GM15510 (cell line): Measurements from ENCODE around the gene KANK4.

ENCODE experiments used
- POLR2A ChIP-seq: IDR thresholded peaks from 3 replicates; pipeline ENCODE4 v1.6.1; 2011; ENCODE audit warnings: borderline replicate concordance; ENCODE audit not compliant: insufficient read length; ENCODE audit errors: extremely low read depth

KANK4 gene

GRCh38 chr1:62342270-62342669 is 23.0 kb upstream of the KANK4 start:
- TF ChIP-seq POLR2A: no peak

GRCh38 chr1:62341615-62342014 is 22.4 kb upstream of the KANK4 start:
- no peak for TF ChIP-seq POLR2A

GRCh38 chr1:62341089-62341488 is 21.9 kb upstream of the KANK4 start:
- no peak for TF ChIP-seq POLR2A

GRCh38 chr1:62337706-62338631 is 18.7 kb upstream of the KANK4 start:
- TF ChIP-seq POLR2A: no peak

DNA sequence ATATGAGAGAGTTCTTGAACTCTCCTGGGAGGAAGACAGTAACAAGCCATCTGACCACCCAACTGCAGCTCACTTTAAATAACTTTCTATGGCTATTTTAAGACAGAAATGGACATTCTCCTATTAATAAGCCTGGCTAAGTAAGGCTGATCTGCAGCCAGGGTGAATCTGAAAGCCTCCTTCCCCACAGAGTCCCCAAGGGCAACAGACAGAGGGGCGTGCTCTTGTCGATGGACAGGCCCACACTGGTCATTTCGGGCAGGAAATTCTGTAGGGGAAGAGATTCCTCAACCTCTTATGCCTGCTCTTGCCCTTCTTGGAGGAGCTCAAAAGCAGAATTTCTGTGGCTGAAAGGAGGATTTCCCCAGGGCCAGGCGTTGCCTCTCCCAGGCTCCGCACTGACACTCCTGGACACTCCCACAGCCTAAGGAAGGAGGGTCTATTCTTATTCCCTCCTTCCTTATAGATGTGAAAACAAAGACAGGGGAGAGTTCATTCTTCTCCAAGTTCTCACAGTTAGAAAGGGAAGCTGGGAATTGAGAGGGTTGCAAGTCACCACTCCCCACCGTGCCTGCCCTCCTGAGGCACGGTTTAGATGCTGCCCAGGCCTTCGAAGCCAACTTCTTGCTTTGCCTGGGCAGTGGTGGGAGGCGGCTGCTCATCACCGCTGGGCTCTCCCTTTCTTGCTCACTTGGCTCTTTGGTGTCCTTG is 17.9 kb upstream of the KANK4 start:
- no peak for TF ChIP-seq POLR2A

GRCh38 chr1:62336638-62336994 is 17.4 kb upstream of the KANK4 start:
- no peak for TF ChIP-seq POLR2A

GRCh38 chr1:62335656-62336055 is 16.4 kb upstream of the KANK4 start:
- no peak for TF ChIP-seq POLR2A

GRCh38 chr1:62334434-62334985 is 15.3 kb upstream of the KANK4 start:
- TF ChIP-seq POLR2A: no peak

DNA sequence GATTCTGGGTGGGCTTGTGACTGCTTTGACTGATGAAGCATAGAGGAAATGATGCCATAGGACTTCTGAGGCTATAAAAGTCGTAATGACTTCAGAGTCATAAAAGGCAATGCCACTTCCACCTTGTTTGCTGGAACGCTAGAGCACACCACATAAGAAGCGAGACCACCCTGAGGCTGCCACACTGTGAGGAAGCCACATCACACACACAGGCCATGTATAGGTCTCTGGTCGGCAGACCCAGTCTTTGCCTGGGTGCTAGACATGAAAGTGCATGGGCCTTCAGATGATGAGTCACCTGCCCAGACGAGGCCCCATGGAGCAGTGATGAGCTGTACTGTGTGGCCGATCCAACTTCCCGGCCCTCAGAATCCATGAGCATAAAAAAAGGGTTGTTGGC is 14.2 kb upstream of the KANK4 start:
- TF ChIP-seq POLR2A: no peak

DNA sequence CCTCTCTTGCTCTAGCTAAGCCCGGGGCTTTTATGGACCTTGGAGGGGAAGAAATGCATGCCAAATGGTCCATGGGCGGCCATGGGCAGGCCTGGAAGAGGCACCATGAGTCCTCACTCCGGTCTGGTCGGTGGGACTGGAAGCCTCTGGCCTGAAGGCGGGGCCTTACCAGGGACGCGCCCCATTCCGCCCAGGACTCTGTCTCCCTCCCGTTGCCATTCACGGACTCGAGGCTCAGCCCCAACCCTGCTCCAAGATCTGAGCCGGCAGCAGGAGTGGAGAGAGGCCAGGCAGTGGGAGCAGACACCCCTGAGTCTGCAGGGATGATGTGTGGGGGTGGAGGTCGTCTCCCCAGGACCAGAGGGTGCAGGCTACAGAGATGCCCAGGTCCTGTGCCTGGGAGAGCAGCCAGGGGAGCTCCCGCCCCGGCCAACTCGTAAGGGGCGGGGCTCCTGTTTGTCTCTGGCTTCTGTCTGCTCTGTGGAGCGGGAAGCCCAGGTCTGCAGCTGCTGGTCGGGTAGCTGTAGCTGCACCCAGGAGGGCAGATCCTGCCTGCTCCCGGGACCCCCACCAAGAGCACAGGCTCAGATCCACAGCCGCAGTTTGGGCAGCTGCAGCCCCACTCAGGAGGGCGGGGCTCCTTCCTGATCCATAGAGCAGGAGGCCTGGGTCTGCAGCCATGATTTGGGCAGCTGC is 8.3 kb upstream of the KANK4 start:
- TF ChIP-seq POLR2A: no peak

- TF ChIP-seq POLR2A: no peak
Measured at GRCh38 chr1:62325681-62326080, 6.4 kb upstream of the KANK4 start.

- TF ChIP-seq POLR2A: no peak
Measured at GRCh38 chr1:62325081-62325480, 5.8 kb upstream of the KANK4 start.

GRCh38 chr1:62321446-62321845 is 2.2 kb upstream of the KANK4 start:
- no peak for TF ChIP-seq POLR2A

DNA sequence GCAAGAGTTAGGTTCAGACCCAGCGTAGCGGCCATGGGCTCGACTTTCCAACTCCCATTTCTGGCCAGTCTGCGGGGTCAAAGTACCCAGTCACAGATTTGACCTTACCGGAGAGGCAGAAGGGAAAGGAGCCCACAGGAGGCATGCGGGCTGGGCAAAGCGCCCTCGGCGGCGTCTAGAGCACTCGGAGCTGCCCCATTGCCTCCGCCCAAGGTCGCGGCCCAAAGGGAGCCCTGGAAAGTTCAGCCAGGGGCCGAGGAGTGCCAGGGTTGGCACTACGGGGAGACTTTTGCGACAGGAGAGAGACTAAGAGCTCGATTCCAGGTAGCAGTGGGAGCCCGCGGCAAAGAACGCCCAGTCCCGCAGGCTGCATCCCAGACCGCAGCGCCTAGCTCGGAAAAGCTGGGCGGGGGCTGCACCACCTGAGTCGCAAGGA is 896 bp downstream of the KANK4 start:
- no peak for TF ChIP-seq POLR2A
